GM21619 (cell line): ENCODE measurements around the gene PLA1A.

Source experiments
- ATAC-seq: cut with Tn5 transposase; IDR thresholded peaks from one replicate; pipeline ENCODE4 v1.9.1; 2021; ENCODE audit not compliant: unreplicated experiment

Gene PLA1A

DNA sequence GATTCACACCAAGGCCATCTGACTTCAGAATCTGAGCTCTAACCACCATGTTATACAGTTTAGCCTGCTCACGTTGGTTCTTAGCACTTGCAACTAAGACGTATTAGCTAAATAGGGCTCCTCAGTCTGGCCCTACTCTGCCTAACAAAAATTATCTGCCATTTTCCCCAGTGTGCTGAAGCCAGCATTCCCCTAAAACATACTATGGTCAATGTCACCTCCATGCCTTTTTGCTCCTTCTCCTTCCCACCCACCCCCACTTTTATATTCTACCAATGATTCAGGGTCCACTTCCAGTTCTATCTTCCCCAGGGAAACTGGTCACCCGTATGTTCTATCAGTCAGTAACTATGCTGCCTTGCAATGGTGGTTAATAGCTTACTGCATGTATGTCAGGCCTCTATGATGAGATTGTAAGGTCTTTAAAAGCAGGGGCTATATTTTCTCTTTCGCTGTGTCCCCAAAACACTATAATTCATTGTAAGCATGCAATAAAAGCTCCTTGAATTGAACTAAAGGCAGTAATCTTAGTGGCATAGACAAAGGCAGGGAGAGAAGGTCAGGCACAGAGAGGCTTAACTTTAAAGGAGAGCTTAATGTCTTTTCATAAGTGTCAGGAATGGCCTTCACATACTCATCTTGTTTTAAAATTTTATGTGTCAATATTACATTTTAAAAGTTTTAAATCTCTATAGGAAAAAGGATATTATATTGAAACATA is 39.4 kb downstream of the PLA1A start:
- no peak for ATAC-seq

DNA sequence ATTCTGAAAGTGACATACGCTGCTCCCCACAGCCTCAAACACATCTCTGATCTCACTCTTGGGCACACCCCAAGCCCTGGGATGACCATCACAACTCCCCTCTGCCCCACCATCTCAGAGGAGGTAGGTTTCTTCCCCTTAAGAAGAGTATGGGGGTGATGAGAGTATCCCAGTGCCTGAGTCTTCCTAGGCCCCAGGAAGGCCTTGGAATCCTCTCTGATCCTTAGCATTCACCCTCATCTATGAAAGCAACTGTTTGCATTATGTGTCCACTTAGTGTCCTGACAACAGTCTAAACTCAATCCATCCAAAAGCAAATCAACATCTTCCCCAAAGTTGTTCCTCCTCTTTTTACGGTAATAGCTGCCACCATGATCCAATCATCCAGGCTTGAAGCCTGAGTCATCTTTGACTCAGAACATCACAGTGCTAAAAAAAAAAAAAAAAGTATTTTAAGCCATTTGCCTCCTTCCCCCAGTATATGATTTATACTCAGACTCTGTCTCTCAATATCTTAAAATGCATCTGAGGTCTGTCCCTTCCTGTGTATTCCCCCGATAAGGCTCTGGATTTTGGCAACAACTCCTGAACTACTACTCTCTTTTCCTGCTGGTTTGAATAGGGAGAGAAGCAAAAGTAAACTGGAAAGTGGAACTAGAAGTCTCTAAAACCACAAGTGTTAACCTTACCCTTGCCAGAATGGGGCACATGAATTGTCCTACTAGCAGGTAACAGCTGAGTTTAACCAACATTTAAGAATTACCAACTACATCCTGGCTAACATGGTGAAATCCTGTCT is 40.2 kb downstream of the PLA1A start:
- ATAC-seq: peak; percentile 32

DNA sequence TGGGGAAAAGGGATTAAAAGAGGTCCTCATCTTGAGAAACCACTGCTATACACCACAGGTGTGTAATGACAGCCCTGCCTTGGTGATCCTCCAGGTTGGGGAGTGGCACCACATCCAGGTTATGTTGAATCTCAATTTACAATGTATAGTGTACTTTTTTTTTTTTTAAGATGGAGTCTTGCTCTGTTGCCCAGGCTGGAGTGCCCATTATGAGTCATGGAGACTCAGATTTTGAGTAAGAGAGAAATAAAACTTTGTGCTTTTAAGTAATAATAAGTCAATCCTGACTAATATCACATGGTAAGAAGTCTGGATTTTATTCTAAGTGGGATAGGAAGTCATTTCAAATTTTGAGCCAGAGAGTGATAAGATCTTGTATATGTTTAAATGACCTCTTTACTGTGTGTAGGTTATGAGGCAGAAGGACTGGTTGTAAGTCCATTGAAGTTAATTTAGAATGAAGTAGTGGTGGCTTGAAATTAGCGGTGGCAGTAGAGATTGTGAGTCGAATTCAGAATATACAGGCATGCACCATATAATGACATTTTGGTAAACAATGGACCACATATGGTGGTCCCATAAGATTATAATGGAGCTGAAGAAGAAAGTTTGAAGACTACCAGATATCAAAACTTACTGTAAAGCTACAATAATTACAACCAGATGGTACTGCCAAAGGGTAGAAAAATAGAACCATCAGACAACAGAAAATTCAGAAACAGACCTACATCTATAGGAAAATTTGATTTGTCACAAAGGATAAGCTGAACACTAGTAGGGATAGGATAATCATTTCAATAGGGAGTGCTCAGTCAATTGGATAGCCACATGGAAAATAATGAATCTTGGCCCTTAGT is 42.0 kb downstream of the PLA1A start:
- no peak for ATAC-seq

DNA sequence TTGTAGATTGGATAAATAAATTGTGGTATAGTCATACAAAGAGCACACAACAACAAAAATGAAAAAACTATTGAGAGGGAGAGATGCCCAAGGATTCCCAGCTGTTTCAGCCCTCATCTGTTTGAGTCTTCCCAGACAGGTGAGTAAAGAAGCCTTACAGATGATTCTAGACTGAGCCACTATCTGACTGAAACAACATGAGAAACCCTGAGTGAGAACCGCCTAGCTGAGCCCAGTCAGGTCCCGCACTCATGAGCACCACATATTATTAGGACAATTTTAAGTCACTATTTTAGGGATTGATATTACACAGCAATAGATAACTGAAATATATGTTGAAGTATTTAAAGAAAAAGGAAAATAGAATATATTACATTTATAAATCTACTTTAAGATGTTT is 43.7 kb downstream of the PLA1A start:
- no peak for ATAC-seq

DNA sequence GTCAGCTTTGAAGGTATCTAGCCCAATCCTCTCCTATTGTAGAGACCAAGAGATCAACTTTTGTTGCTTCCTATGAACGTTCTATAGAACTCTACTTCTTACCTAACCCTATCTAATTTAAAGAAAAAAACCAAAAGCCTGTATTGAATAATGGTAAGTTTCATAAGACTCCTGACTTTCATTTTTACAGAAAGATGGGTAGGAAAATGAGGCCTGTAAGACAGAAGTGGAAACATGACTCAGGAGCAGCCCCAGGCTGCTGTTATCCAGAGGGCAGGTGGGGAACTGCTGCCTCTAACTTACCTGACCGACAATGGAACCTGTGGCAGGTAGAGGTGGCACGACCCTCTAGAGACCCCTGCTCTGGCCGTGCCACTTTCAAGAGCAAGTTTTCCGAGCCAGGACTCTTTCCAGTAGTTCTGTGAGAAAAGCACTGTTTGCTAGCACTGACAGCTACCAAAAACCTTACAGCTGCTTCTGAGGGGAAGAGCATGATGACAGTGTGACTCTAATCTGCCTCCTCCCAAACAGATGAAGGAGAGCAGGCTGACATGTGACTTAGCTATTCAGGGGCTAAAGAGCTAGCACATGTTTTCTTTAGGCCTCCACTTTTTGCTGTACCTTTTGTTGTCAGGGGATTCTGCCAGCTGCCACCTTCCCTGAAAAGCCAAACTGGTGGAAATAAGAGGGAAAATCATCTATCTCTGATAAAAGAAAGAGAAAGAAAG is 45.2 kb downstream of the PLA1A start:
- no peak for ATAC-seq

DNA sequence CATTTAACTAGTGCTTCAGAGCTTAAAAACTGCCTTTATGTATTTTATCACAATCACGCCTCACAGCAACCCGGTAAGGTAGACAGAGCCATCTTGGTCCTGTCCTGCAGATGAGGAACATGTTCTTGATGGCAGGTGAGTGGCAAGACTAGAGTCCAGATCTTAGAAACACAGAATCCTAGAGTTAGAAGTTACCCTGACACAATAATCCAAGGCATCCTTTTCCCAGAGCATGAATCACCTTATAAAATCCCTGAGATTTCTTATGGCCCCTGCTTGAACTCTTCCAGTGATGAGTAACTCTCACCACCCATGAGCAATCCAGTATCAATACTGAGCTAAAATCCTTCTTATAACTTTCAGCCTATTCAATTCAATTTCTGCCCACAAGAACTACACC is 45.8 kb downstream of the PLA1A start:
- ATAC-seq: no peak

DNA sequence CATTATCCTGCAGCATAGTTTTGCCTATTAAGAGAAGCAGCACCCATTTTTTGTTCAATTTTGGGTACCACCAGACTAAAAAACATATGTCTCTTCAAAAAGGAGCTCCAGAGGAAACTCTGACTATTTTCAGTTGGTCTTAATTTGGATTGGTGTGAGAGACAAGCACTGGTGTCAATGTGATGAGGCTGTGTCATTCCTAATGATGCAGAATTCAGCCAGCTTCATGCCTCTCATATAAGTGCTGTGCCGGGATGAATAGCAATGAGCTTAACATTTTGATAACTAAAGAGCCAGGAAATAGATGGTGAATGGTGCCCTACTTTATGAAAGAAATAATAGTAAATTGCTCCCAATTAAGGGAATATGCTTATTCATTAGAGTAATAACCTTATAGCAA is 46.8 kb downstream of the PLA1A start:
- no peak for ATAC-seq

DNA sequence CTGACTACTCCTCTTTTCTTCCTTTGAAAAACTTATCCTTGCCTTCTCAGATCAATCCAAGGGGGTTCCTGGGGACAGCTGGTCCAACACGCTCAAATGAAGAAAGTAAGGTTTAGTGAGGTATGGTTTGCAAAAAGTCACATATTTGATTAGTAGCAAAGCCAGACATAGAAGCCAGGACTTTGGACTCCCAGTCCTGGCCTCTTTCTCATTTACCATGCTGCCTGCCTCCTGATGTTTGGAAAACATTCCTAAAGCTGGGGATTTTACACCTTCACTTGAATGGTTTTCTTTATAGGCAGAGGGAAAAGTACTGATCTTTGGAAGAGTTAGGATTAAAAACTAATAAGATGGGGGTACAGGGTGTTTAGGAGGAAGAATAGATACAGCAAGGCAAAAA is 48.1 kb downstream of the PLA1A start:
- no peak for ATAC-seq

DNA sequence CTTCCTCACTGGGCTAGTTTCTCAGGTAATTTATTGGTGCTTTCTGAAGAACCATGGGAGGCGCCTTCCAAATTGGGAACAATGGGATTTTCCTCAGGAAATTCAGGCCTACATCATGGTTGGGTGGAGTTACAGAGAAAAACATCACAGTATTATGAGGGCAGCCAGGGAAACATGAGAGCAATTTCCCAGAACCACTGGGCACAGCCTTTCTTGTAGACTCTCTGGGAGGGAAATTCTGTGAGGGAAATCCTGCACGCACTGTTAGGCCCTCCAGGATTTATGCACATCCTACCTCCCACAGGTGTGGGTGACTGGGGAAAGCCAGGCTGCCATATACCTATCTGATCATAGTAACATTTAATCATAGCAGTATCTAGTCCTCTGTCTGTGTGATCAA is 49.5 kb downstream of the PLA1A start:
- ATAC-seq: no peak

DNA sequence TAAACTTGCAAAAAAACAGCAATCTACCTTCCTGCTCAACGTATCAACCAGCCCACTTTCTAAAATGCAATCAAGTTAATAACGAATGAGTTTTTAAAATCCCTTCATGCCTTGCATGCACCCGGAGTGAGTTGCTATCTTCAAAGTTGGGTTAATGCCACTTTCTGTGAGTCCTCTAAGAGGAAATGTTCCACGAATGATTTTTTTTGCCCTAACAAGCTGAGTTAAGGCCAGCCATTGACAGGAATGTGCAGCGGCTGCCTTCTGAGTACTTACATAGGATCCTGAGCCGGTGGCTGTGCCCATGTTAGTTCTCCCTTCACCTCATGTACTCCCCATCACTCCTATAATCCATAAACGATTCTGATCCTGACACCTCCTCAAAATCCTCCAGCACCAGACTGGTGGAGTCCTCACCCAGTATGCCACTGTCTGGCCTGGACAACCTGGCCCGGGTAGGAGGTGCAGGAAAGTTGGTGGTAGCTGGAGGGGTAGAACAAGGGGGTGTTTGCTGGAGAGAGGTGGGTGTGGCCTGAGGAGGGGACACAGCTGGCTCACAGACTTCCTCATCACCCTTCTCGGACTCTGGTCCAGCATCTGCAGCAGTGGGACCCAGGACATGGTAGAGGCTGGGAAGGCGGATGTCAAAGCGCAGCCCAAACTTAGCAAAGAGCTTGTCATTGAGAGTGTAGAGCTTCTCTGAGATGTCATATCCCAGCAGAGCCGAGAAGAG is 50.3 kb downstream of the PLA1A start:
- ATAC-seq: no peak

DNA sequence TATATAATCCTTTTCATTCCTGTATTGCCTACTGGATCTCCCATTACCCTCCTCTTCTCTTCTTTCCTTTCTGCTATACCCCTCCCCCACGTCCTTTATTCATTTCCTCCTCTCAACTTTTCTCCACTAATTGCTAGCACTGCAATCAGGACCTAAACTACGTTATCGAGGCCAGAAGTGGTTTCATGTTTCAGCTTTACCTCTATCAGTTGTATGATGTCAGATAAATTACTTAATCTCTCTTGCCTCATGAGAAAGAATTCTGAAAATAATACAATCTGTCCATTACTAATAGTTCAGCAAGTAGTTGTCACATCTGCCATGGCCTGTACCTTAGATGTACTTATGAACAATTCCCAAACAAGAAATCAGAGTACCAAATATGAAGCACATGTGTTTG is 52.1 kb downstream of the PLA1A start:
- no peak for ATAC-seq

DNA sequence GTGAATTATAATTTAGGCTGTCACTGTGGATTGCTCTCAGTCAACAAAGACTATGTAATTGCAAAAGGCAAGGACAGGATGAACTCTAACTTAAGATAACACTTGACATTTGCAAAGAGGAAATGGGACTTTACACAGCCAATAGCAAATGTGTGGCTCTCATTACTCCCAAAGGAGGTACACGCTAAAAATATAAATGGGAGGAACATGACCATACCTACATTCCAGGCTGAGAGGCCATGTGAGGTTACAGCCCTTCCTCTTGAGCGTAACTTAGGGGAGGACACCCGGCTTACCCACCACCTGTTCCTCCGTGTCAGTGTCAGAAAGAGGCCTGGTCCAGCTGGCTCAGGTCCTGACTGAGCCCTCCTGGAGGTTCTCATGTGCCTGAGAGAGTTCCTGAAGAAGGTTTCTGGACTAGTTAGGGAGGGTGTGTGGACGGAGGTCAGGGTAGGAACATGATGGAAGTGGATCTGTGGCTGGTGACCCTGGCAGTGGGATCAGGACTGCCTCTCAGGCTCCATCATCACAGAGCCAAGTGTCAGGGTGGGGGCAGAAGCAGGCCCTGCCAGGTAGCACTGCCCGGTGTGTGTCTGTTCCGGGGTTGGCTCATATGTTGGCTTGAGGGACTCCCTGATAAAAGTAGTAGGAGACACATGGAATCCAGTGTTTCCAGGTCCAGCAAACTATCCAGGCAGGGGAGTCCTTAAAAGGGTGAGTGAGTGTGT is 54.8 kb downstream of the PLA1A start:
- ATAC-seq: no peak

DNA sequence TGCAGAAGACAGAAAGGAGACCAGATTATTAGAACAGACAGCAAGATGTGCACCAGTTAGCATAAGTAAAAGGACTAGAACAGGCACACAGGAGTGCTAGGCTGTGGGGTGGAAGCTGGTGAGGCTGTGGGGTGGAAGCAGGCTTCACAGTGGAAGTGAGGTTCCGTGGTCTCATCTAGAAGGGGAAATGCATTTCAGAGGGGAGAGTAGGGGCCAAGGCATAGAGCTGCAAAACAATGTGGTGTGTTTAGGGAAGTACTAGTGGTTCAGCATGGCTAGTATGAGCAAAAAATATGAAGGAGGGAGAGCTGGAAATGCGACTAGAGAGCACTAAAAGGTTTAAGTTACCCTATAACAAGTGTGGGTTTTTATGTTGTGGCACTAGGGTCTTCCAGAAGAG is 56.2 kb downstream of the PLA1A start:
- no peak for ATAC-seq

DNA sequence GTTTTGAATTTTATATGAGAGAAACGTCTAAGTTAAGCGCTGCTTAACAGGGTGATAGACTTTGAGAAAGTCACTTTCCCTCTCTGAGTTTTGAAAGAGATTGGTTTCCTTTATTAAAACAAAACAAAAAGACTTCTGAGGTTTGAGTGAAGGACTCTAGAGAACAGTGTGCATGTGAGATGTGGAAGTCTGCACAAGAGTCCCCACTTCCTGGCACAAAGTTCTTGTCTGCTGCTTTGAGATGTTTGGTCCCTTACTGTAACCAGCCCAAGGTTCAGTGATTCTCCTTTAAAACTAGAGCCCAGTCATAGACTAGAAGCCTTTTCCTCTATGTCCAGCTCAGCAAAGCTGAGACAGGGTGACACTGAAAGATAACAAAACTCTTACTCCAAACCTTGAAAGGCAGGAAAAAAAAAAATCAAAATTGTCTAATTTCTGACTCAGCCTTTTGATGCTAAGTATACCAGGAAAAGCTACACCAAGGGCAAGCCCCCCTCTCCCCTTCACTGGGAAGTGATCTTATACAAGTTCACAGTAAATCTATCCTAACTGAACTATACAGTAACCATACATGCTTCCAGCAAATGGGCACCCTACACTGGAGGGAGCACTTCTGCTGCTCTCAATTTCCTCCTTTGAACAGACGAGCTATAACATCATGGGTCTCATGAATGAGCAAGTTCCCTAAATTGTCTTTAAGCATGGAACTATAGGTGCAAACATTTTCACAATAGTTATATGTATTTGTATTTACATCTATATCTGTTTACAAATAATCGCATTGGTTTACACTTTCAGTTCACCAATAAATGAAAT is 60.4 kb downstream of the PLA1A start:
- ATAC-seq: no peak

DNA sequence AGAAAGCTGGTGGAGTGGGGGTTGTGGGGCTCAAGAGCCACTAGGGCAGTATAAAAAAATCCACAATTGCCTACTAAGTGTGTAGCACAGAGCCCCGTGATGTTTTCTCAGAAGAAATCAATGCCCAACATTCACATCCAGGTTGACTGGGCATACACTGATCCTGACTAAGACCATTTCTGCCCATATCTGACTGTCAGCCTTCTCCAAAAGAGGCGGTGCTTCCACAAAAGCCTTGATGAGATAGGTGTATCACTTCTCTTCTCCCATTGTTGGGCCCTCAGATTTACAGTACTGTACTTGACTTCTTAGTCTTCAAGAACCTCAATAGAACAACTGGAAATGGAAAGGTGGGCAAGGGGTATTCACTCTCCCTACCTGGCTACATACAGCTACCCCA is 61.3 kb downstream of the PLA1A start:
- no peak for ATAC-seq

DNA sequence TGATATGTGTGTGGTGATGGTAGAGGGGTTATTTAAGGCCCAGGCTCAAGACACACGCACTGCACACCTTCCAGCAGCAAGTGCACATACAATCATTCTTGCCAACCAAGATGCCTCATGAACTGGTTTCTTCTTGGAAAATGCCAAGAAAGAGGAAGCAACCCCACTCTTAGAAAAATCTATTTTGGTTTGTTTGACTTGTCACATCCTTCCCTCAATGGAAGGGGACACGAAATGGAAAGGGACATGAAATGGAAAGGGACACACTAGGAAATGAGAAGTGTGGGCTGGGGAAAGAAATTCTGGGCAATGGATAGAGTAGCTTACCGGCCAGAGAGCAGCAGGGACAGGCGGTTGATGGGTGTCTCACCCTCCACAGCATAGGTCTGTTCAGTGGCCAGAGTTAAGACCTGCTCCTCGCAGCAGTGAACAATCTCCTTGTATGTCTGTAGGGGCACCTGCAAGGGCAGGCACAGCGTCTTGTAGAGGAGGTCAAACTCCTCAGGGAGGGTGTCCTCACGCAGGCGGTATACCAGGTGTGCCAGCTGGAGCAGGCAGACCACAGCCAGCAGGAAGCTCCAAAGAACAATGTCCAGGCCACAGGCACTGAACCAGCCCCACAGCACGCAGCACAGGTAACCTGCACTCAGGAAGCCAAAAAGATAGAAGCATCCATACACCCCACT is 62.1 kb downstream of the PLA1A start:
- no peak for ATAC-seq

DNA sequence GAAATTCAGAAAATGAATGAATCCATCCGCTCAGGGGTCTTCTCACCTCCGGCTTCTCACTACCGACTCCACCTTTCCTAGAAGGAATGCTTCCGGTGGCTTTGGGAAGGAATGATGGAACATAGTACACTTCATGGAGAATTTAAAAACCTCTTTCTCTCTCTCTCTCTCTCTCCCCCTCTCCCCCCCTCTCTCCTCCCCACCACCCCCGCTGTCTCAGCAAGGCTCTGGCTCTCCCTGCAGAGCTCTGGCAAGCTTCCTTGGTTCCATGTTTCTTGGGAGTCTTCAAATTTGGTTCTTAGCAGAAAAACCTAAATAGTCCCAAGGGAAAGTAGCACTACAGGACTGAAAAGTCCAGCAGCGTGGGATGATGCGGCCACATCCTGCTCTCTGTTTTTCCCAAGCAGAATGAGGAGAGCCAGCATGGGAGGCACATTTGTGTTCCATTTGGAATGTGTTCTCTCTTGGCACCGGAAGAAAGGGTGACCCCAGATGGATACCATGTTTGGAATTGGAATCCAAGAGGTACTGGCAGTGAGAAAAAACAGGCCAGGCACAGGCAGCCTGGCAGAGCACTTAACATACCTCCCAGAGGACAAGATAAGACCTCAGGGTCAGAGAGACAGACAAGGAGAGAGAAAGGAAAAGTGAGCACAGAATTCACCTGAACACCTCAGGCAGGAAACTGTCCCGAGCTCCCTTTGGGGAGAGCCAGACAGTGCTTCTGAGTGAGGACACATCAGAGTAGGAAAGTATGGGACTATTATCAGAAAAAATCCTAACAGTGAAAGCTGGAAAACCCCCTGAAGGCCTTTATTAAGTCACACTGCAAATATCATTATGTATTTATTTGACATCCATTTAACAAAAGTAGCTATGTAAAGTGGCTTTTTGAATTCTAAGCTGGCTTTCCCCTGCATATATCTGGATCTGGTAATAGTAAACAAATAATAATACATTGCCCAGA is 63.1 kb downstream of the PLA1A start, which contains the start of gene POPDC2:
POPDC2 (minus strand) TSS at position 116 of the 967 bp plus-strand sequence. CDS start 166 bp downstream, outside the sequence.
- ATAC-seq: no peak
